ENCODE results near the gene ADGRL1.

Gene ADGRL1

DNA sequence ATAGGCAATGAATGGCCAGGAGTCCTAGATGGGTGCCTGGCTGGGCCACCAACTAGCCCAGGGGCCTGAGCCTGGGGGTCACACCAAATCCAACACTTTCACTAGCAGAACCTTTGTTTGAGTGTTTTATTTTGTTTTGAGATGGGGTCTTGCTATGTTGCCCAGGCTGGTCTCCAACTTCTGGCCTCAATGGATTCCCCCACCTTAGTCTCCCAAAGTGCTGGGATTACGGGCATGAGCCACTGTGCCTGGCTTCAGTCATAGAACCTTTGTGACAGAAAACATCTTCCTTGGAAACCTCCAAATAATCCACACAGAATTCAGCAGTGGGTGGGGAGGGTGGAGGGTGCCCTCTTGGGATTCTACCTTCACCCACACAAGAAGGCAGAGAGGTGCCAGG lies 94.5 kb downstream of the ADGRL1 start:
- no peak overlapping the region for H3K4me3 ChIP-seq (ENCODE audit: low read depth in 1 of 2, low read length in 1 of 2)
- peaks cover 38% of the 10 kb centered on the region for H3K36me3 ChIP-seq
- H3K27ac ChIP-seq = peak overlapping the region; percentile 8
- H3K9me3 ChIP-seq = no peaks in the 10 kb centered on the region
- peaks cover 43 to 53% of the 10 kb centered on the region in 2 experiments for H3K4me1 ChIP-seq (ENCODE audit: control insufficient read depth in 1 of 2, insufficient read depth in 1 of 2, low read depth in 1 of 2, low read length in 1 of 2)
- TF ChIP-seq, protein P1, sequence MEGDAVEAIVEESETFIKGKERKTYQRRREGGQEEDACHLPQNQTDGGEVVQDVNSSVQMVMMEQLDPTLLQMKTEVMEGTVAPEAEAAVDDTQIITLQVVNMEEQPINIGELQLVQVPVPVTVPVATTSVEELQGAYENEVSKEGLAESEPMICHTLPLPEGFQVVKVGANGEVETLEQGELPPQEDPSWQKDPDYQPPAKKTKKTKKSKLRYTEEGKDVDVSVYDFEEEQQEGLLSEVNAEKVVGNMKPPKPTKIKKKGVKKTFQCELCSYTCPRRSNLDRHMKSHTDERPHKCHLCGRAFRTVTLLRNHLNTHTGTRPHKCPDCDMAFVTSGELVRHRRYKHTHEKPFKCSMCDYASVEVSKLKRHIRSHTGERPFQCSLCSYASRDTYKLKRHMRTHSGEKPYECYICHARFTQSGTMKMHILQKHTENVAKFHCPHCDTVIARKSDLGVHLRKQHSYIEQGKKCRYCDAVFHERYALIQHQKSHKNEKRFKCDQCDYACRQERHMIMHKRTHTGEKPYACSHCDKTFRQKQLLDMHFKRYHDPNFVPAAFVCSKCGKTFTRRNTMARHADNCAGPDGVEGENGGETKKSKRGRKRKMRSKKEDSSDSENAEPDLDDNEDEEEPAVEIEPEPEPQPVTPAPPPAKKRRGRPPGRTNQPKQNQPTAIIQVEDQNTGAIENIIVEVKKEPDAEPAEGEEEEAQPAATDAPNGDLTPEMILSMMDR (IDR thresholded peaks at IDR 0.05) = no peak
- H3K27me3 ChIP-seq = no peaks in the 10 kb centered on the region

- Histone ChIP-seq H3K27ac (peak overlapping the region; percentile 38), H3K9me3 (no peaks in the 10 kb centered on the region), H3K27me3 (no peaks in the 10 kb centered on the region), H3K4me3 (ENCODE audit: low read depth in 1 of 2, low read length in 1 of 2) (no peak overlapping the region), H3K36me3 (peaks cover 46% of the 10 kb centered on the region), H3K4me1 (ENCODE audit: control insufficient read depth in 1 of 2, insufficient read depth in 1 of 2, low read depth in 1 of 2, low read length in 1 of 2) (peaks cover 35 to 45% of the 10 kb centered on the region in 2 experiments)
- TF ChIP-seq, protein P1 (IDR thresholded peaks at IDR 0.05) = no peak
These were observed 95.3 kb downstream of the ADGRL1 start for GRCh38 chr19:14110650-14111049.

GRCh38 chr19:14107581-14108461 lies 98.1 kb downstream of the ADGRL1 start:
- H3K9me3 ChIP-seq = no peaks in the 10 kb centered on the region
- no peaks in the 10 kb centered on the region for H3K27me3 ChIP-seq
- H3K27ac ChIP-seq = no peak overlapping the region
- H3K36me3 ChIP-seq = peaks cover 73% of the 10 kb centered on the region
- H3K4me3 ChIP-seq (ENCODE audit: low read depth in 1 of 2, low read length in 1 of 2) = no peak overlapping the region
- TF ChIP-seq, protein P1 (IDR thresholded peaks at IDR 0.05) = no peak
- peaks cover 7 to 16% of the 10 kb centered on the region in 2 experiments for H3K4me1 ChIP-seq (ENCODE audit: control insufficient read depth in 1 of 2, insufficient read depth in 1 of 2, low read depth in 1 of 2, low read length in 1 of 2)

DNA sequence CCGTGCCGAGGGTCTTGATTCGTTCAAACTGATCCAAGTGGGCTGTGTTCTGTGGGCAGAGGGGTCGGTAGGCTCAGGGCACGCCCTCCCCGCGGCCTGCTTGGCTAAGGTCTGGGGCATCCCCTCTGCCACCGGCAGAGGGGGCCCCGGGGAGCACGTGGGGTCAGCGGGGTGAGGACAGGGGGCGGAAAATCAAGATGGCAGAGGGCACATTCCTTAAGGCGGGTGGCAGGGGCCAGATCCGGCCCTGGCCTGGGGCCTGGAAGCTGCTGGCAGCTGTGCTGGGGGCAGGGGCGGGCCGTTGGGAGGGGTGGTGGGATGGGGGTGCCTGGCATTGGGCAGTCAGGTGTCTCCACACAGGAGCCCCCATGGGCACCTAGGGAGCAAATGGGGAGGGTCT lies 99.1 kb downstream of the ADGRL1 start:
- Histone ChIP-seq H3K9me3 (no peaks in the 10 kb centered on the region), H3K36me3 (peaks cover 79% of the 10 kb centered on the region)

GRCh38 chr19:14105680-14106079 lies 100.3 kb downstream of the ADGRL1 start:
- H3K36me3 ChIP-seq = peaks cover 83% of the 10 kb centered on the region
- TF ChIP-seq, protein P1 (IDR thresholded peaks at IDR 0.05) = no peak
- H3K4me1 ChIP-seq (ENCODE audit: control insufficient read depth in 1 of 2, insufficient read depth in 1 of 2, low read depth in 1 of 2, low read length in 1 of 2) = peaks cover 0 to 6% of the 10 kb centered on the region in 2 experiments
- H3K27me3 ChIP-seq = no peaks in the 10 kb centered on the region
- no peaks in the 10 kb centered on the region for H3K9me3 ChIP-seq
- no peak overlapping the region for H3K27ac ChIP-seq
- H3K4me3 ChIP-seq (ENCODE audit: low read depth in 1 of 2, low read length in 1 of 2) = no peak overlapping the region

More for the DNA sequence above, 99.1 kb downstream of the ADGRL1 start:
- TF ChIP-seq, protein P1 (IDR thresholded peaks at IDR 0.05) = no peak
- Histone ChIP-seq H3K27ac (no peak overlapping the region), H3K27me3 (no peaks in the 10 kb centered on the region), H3K4me1 (ENCODE audit: control insufficient read depth in 1 of 2, insufficient read depth in 1 of 2, low read depth in 1 of 2, low read length in 1 of 2) (peaks cover 0 to 8% of the 10 kb centered on the region in 2 experiments), H3K4me3 (ENCODE audit: low read depth in 1 of 2, low read length in 1 of 2) (no peak overlapping the region)

All from neutrophil (primary cell).